Endothelial cell of hepatic sinusoid (primary cell): ENCODE data around the gene PRR22.

Experiments
- in situ Hi-C: cut with HindIII; loops from 2 replicates; pipeline ENCODE4 v1.10.0; 2017; ENCODE audit warnings: low sequenced_read_pairs

PRR22 gene

DNA sequence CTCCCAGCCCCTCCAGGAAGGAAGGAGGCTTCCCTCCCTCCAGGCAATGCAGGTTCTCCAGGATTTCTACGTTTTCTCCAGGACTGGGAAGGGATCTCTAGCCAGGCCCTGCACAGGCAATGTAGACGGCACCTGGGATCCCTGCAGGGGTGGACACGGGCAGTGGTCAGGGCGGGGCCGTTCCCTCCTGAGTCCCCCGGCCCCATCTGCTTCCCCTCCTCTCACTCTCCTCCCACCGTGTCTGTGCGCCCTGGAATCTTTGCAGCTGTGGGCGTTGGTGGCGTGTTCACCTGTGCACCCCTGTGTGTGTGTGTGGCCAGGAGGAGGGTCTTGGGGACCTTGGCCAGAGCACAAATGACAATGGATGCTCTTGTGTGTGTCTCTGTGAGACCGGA is 30.3 kb upstream of the PRR22 start:
- in situ Hi-C loops = no loop called here

DNA sequence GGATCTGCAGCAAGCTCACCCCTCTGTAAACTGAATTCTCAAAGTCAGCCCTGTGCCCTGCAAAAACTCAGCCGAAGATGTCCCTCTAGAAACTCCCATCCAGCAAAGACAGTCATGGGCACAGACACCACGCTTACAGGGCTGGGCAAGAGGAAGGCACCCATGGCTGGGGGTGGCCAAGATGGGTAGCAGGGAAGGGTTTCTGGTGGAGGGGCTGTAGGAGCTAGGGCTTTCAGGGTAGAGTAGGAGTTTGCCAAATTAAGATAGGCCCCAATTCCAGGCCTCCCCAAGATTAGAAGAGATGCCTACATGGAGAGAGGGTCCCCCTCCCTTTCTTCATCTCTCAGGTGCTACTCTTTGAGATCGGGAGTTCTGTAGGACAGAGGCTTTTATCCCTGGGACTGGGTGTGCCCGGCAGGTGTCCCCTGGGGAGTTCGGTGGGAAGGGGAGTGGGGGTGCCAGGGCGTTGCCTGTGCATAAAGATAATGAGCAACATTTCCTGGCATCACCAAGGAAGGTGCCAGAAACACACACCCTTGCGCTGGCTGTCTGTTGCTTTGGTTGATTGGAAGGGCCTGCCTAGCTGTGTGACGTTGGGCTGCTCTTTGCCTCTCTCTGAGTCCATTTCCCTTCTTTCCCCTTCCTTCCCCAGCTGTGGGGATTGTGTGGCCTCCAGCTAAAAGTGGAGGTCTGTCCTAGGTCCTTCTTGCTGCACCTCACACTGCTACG is 29.7 kb upstream of the PRR22 start:
- in situ Hi-C loops = no loop called here

DNA sequence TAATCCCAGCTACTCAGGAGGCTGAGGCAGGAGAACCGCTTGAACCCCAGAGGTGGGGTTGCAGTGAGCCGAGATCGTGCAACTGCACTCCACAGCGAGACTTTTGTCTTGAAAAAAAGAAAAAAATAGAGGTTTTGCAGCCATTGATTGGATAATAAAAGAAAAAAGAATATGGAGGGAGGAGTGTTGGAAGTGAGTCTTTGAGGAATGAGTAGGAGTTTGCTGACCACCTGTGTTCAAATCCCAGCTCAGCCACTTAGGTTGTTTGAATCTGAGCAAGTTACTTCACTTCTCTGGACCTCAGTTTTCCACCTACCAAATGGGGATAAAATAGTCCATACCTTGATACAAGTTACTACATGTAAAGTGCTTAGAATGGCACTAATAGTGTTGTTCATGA is 26.6 kb upstream of the PRR22 start:
- in situ Hi-C loops = no loop called here

DNA sequence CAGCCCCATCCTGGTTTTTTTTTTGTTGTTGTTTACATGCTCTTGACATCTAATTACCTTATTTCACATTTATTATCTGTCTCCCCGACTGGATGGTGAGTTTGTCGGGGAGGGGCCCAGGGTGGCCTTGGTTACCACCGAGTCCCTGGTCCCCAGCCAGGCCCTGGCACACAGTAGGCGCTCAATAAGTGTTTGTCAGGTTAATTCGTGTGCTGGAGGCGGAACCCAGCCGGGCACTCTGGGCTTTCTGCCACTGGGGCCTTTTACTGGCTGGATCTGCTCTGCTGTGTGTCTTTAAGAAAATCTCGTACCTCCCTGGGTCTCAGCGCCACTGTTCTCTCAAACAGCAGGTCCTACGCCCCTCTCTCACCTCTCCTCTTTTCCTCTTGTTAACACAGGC is 24.9 kb upstream of the PRR22 start:
- in situ Hi-C loops = no loop called here

DNA sequence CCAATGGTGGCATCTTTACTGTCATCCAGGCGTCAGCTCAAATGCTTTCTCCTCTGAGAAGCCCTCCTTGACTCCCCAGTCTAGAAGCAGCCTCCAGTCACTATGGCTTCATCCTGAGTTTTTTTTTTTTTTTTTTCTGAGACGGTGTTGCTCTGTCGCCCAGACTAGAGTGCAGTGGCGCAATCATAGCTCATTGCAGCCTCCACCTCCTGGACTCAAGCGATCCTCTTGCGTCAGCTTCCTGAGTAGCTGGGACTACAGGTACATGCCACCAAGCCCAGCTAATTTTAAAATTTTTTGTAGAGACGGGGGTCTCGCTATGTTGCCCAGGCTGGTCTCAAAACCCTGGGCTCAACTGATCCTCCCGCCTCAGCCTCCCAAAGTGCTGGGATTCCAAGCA is 24.5 kb upstream of the PRR22 start:
- in situ Hi-C loops = no loop called here

DNA sequence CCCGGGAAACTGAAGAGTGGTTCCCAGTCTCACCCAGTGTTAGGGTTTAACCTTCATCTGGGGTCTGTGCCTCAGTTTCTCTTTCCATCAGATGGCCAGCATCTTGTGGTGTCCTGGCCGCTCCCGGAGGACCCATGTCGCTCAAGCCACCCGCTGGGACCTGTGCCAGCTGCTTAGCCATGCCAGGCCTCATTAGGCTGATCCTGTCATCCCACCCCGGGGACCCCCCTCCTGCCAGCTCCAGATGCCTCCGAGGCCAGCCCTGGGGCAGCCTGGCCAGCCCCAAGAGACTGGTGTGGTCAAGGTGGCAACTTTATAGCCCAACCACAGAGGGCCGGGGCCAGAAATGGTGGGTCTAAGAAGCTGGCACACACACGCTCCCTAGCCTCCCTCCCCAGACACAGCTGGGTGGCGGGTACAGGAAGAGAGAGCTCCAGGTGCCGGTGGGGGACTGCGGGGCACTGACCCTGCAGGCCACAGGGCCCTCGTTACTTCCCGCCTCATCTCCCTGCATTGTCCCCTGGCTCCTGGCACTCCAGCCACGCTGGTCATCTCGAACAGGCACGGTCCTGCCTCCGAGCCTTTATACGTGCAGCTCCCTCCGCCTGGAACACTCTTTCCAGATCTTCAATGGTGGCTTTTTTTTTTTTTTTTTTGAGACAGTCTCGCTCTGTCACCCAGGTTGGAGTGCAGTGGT is 23.7 kb upstream of the PRR22 start:
- in situ Hi-C loops = no loop called here

DNA sequence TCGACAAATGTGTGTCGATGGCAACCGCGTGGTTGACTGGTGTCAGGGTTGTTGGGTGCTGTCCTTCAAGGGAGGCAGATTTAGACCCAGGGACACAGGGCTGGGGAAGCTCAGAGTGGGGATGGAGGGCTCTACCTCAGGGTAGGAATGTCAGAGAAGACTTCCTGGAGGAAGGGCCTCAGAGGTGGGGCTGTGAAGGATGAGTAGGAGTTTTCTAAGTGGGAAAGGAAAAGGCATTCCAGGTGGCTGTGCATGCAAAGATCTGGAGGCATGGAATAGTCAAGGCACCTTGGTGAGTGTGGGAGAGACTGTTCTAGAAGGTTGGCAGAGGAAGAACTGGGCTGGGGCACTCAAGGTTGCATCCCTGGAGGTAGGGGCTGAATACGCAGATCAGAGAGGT is 22.4 kb upstream of the PRR22 start:
- in situ Hi-C loops = no loop called here

DNA sequence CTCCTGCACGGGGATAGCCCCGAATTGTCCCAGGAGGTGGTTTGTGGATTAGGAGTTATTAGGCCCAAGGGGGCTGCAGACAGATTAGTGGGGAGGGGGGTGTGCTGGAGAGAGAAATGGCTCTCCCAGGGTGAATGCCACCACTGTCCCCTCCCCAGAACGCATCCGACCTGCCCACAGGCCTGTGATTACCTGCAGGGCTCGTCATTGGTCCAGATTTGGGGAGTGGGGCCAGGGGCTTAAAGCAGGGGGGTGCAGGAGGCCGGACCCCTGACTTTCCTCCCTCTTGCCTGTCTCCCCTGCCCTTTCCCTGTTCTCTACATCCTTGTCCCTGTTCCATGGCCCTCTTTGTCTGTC is 21.6 kb upstream of the PRR22 start:
- in situ Hi-C loops = no loop called here

DNA sequence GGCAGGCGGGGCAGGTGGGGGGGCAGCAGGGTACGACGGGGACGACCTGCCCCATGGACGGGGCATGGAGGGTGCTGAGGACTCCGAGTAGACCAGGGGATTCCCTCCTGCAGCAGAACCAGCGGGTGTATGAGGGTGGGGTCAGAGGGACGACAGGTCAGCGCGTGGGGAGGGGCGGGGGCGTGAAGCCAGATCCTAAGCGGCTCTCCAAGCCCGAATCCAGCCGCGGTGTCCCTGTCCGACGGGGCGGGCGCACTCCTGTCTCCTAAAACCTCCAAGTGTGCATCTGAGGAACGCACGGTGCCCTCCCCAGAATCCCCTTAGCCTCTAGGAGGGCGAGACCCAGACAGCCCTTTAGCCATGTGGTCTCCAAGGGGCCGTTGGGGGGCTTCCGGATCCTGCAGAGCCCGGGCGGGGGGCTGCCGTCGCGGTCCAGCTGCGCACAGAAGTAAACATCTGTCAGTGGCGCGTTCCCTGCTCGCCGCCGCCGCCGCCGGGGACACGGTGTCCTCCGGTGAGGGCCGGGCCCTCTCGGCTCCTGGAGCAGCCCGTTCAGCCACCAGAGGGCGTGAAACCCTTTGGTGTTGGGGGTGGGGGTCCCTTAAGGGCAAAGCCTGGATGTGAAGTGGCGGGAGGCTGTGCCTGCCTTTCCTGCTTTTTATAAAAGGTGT is 21.1 kb upstream of the PRR22 start:
- in situ Hi-C loops = no loop called here

DNA sequence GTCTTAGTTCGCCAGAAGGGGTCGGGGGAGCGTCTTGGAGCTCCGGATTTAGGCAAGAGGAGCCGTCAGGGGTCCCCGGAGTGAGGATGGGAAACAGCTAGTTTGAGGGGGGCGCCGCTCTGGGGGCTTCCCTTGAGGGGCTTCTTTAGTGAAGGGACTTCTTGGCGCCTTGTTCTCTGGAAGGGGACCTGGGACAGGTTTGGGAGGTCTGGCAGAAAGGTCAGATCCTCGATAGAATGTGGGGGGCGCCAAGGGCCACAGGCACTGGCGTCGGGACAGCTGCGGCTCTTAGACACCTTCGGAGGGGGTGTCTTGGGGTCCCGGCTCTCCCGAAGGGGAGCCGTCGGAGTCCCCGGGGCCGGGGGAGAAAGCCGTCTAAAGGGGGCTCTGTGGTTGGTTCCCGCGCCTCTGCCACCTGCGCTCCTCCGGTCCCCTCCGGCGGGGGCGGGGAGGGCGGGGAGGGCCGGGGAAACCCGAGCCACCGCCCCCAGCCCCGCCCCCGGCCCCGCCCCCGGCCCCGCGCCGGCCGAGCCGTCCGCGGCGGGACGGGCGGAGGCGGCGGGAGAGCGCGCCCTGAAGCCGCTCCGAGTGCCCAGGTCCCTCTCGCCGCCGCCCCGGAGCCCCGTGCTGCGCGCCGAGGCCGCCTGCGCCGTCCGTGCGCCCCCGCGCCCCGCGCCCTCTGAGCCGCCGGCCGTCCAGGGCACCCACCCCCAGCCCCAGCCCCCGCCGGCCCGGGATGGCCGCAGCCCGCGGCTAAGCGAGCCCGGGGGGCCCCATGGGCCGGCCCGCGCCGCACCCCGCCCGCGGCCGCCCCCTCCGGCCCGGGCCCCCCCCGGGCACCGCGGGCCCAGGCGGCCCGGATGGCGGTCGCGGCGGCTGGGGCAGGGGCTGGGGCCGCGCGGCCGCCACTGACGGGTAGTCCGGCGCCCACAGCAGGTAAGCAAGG is 20.2 kb upstream of the PRR22 start, which contains the start of gene NRTN:
NRTN (plus strand) TSS at position 552 of the 946 bp plus-strand sequence. CDS start 19,099 bp downstream, outside the sequence.
- in situ Hi-C loops = no loop called here

DNA sequence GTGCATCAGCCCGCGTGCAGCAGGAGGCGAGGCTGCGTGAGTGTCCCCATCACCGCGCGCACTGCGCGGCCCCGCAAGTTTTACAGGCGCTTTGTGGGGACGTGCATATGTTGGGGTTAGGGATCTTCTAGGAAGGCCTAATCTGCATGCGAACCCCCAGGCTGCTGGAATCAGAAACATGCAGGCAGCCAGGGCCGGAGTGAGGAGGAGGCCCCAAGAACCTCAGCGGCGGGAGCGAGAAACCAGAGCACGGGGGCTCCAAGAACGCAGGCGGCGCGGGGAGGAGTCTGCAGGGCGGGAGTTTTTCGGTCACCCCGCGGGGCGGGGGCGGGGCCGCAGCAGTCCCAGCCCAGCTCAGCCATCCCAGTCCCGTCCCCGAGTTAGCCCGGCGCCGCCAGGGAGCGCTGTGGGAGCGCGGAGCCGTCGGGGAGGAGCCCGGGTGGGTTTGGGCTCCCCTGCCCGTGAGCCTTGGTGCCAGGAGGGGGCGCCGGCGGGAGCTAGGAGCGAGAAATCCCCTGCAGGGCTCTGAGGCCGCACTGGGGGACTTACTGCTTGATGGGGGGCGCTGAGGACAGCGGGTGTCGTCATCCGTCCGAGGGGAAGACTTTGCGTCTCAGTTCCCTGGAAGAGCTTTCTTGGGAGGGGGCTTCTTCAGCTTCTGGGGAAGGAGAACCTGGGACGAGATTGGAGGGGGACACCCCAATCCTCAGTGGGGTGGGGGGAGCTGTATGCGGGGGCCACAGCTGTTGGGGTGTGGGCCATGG is 19.4 kb upstream of the PRR22 start:
- in situ Hi-C loops = no loop called here

DNA sequence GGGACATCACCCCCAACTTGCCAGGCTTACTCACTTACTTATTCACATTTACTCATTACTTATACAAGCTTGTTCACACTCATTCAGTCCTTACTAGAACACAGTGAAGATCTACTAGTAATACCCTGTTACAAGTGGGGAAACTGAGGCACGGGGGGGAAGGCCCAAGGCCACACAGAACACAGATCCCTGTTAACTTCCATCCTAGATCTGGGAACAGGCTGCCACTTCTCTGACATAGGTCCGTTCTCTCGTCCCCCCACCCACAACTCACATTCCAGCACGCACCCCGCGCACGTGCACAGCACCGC is 18.9 kb upstream of the PRR22 start:
- in situ Hi-C loops = no loop called here

DNA sequence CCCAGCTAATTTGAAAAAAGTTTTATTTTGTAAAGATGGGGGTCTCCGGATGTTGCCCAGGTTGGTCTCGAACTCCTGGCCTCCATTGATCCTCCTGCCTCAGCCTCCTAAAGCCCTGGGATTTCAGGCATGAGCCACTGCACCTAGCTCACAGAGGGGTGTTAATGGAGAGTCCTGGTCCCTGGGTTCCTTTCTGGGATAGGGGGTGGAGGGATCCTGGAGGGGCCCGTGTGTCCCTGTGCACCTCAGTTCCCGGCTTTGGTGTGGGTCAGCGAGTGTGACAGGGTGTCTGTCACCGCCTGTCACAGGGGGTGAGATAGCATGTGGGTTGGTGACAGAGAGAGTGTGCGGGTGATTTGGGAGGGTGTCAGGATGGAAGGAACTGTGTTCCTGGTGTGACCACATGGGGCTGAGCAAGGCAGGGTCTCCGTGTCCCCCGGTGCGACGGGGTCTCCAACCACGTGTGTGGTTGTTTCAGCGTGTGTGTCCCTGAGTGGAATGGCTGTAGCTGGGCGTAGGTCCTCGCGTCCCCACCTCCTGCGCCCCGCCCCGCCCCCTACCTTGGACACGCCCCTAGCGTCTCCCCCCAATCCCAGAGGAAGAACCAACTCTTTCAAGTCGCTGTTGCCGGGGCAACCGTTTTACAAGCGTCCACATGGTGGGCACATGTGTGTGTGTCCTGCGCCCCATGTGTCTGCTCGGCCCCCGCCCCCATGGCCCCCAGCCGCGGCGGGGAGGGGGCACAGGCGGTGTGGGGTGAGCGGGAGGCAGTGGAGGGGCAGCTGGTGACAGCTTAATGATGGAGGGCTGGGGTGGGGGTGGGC is 17.5 kb upstream of the PRR22 start:
- in situ Hi-C loops = no loop called here

DNA sequence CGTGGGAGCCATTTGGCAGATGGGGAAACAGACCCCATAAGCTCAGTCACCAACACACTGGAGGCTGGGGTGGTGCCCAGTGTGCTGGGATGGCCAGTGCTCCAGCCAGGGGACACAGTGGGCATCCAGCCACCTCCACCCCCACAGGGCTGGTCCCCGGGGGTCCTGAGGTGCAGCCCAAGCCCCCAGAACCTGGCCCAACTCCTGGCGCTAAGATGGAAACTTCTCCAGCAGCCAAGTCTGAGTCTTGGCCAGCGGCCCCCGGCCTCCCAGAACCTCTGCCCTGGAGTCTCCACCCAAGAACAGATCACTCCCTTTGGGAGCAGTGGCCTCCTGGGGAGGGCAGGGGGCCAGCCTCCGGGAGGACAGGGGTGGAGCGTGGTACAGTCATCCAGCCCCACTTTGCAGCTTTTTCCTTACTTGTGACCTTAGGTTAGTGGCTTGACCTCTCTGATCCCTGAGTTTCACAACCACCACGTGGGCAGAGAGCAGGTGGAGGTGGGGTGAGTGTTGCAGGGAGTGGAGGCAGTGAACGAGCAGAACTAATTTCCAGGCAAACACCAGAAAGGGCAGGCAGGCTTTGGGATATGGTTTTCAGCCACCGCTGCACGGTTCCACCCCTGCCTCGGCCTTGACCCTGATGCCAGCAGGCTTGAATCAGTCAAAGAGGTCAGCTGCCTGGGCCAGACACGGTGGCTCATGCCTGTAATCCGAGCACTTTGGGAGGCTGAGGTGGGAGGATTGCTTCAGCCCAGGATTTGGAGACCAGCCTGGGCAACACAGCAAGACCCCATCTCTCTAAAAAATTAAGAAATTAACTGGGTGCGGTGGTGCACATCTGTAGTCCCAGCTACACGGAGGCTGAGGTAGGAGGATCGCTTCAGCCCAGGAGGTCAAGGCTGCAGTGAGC is 16.1 kb upstream of the PRR22 start:
- in situ Hi-C loops = no loop called here

DNA sequence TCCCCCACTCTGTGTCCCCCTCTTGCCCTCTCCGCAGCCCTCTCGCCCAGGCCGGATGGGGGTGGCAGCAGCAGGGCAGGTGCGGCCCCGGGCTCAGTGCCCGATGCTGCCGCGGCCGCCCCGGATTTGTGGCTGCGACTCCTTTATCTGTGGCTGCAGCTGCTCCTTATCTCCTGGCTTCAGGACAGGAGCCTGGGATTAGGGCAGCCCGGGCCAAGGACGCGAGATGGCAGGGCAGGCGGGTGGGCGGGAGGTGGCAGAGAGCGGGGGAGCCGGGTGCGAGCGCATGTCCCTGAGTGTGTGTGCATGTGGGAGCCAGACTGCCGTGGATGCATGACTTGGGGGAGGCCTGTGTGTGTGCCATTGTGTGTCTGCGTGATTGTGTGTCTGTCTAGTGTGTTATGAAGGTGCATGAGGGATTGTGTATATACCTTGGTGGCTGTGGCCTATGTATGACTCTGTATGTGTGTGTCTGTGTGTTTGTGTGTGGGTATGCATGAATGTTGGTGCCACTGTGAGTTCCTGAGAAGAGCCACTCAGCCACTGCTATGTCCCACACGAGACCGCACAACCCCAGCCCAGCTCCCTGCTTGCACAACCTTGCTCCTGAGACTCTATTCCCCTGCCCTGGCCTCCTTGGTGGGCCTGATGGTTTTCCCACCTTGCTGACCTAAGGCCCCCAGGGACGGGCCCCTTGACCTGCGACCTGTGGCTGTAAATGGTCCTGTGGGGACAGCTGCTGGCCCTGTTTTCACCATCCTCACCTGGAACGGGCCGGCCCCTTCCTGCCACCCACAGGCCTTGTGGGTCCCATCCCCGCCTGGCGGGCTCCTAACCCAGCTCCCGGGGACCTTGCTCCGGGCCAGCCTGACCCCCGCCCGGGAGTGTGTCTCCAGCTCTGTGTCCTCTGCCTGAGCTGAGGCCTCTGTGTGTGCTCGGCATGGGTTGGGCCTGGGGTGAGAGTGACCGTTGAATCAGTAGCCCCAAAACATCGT is 15.0 kb upstream of the PRR22 start:
- in situ Hi-C loops = no loop called here

DNA sequence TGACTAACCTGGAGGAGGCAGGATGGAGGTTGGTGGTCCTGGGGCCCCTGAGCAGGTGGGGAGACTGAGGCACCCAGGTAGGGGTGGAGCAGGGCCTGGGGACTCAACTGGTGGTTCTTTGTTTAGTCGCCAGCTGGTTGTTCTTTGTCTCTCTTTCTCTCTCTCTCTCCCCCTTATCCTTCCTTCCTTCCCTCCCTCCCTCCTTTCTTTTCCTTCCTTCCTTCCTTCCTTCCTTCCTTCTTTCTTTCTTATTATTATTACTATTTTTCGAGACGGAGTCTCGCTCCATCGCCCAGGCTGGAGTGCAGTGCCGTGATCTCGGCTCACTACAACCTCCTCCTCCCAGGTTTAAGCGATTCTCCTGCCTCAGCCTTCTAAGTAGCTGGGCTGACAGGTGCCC is 13.7 kb upstream of the PRR22 start:
- in situ Hi-C loops = no loop called here

DNA sequence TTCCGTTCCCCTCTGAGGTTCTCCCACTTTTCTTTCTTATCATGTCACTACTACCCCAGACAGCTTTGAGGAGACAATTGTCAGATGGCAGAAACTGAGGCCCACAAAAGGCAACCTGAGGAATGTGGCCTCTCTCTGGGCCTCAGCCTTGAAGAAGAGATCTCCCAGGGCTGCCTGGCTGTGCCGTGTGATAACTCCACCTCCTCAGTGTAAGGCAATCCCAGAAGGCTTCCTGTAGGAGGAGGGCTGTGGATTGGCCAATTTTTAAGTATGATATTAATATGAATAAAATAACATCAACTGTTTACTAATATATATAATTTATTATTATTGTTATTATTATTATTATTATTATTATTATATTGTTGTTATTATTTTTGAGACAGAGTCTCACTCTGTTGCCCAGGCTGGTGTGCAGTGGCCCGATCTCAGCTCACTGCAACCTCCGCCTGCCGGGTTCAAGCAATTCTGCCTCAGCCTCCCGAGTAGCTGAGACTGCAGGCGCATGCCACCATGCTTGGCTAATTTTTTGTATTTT is 10.9 kb upstream of the PRR22 start:
- in situ Hi-C loops = no loop called here
